COLO668 (cell line): ENCODE measurements around the gene LEPROT.

Experiments used
- DNase-seq: peaks from one replicate; lab custom pipeline; 2025; ENCODE audit not compliant: unreplicated experiment; lab: John Stamatoyannopoulos, UW

LEPROT gene

GRCh38 chr1:65471861-65472332, 51.4 kb downstream of the LEPROT start:
- DNase-seq, result no peak

GRCh38 chr1:65476327-65476726, 55.9 kb downstream of the LEPROT start:
- DNase-seq, result no peak

- DNase-seq, result no peak
These were observed 57.2 kb downstream of the LEPROT start for GRCh38 chr1:65477414-65478378.

GRCh38 chr1:65478379-65479026, 58.0 kb downstream of the LEPROT start:
- DNase-seq, result no peak

GRCh38 chr1:65479554-65480204, 59.2 kb downstream of the LEPROT start:
- DNase-seq, result no peak

GRCh38 chr1:65480684-65481405, 60.4 kb downstream of the LEPROT start:
- no peak for DNase-seq

GRCh38 chr1:65483993-65484754, 63.7 kb downstream of the LEPROT start:
- no peak for DNase-seq
